GM19023 (cell line): ENCODE measurements around the gene DNPH1.

Source experiments
- ATAC-seq: cut with Tn5 transposase; IDR thresholded peaks from one replicate; pipeline ENCODE4 v1.9.1; 2021; ENCODE audit warnings: mild to moderate bottlenecking, moderate library complexity; ENCODE audit not compliant: unreplicated experiment

DNPH1 gene

DNA sequence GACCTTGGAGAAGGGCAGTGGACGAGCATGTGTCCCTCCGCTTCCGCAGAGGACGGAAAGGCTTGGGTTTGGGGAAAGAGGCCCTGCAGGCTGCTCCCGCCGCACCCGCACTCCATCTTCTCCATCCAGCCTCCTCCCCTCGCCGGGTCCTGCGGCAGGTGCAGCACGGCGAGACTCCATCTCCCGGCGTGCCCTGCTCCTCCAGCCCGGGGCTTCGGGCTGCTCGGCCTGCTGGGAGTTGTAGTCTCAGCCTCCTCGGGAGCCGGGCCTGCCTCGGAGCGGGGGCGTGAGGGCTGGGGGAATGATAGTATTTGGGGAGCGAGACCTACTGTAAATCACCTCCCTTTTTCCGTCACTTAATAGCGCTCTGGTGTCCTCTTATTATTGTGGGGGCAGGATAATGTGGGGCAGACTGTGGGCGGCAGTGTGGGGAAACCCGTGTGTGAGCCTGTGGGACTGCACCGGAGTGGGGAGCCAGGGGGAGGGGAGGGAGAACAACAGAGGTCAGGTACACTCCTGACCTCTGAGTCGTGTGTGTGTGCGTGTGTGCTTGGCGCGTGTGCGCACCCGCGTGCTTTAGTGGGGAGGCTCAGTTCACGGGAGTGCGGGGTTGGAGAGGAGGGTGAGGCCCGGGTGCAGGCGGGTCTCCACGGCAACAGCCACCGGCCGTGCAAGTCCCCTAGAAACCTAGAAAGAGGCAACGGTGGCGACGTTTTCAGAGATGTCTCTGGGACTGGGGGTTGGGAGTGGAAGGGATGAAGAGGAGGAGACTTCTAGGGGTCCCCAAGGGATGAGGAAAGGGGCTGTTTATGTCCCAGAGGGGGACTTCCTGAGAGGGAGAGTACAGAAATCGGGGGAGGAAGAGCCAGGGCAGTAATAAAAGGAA is 18.1 kb upstream of the DNPH1 start:
- peak; percentile 93 for ATAC-seq

DNA sequence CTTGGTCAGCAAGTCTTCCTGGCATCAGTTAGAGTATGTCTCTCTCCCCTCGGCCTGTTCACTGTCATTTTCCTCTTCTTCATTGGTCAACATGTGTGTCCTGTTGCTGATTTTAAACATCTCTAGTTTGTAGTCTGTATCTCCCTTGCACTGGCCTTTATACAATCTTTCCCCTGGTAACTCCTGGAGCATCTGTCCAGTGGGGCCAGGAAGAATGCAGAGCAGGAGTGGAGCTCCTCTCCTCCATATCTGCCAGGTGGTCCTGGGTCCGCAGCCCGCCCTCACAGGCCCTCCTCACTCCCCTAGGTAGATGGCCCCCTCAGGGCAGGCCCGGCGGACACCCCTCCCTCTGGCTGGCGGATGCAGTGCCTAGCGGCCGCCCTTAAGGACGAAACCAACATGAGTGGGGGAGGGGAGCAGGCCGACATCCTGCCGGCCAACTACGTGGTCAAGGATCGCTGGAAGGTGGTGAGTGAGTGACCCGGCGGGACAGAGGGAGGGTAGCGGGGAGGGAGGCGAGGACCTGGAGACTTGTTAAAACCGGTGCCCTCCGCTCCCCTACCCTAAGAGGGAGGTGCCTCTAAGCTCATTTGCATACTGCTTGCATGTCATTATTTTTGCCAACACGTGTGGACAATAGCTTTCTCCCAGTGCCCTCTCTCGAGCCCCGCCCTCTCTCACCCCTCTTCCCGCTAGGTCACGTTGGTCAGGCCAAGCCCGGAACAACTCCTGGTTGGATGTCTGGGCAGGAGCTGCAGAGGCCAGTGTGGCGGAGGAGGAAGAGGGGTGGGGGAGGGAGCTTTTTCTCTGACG is 17.2 kb upstream of the DNPH1 start:
- ATAC-seq, result peak; percentile 27

DNA sequence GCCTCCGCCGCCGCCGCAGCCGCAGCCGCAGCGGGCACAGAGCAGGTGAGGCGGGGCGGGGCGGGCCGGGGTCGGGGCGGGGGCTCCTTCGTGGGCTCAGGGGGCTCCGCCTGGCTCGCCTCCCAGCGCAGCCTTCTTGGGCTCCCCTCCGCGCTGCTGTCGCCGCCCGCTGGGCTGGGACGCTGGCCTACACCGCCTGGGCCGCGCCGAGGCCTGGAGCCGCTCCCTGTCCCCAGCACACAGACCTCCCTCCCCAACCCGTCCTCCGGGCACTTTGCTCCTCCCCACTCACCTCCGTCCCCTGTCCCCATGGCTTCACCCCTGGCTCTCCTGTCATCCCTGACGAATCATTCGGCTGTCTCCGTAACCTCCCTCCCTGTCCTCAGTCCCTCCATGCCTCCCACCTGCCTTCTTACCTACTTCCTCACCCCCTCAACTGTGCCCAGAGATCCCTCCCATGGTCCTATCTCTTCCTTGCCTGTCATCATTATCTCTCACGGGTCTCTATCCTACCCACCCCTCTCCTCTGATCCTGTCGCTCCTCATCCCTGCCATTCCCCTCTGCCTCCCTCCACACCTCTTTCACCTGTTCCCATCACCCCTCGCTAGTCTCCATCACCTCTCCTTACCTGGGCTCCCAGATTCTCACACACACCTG is 14.5 kb upstream of the DNPH1 start:
- ATAC-seq, result no peak

DNA sequence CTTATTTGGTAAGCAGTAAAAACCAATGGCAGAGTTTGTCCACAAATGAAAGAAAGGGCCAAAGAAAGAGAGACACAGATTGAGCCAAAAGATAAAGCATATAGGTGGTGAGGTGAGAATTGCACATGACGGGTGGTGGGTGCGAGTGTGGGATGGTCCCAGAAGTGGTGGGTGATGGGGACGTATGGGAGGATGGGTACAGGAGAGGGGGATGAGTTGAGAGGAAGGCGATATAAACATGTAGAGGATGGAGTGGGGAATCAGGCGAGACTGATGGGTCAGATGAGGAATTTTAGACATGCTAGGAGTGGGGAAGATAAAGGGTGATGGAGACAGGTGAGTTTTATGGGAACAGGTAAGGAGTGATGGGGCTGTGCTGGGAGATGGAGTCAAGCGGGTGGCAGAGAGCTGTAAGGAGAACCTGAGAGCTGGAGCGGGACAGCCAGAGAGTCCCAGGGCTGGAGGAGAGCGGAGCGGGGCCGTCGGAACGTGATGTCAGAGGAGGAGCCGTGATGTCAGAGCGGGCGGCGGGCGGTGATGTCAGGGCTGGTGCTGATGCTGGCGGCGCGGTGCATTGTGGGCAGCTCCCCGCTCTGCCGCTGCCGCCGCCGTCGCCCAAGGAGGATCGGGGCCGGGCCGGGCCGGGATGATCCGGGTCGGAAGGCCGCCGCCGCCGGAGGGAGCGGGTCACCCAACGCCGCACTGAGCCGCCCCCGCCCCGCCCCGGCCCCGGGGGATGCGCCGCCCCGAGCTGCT is 13.8 kb upstream of the DNPH1 start, which contains the start of gene TTBK1:
TTBK1 (plus strand) TSS at position 574 of the 756 bp plus-strand sequence. CDS start 3,180 bp downstream, outside the sequence.
- ATAC-seq, result no peak

DNA sequence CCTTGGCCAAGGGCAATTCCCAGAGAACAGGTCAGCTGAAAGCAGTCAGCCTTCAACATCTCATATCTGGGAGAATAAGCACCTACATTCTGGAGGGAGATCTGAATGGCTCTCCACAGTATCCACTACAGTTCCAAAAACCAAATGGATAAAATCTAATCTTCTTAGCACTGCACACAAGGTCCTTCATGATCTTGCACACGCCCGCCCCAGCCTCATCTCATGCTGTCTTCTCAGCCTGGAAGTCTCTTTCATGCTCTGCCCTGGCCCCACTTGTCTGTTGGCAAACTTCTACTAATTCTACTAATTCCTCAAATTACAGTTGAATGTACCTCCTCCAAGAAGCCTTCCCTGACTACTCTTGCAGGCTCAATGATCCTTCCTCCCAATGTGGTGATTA is 12.2 kb upstream of the DNPH1 start:
- ATAC-seq, result no peak

DNA sequence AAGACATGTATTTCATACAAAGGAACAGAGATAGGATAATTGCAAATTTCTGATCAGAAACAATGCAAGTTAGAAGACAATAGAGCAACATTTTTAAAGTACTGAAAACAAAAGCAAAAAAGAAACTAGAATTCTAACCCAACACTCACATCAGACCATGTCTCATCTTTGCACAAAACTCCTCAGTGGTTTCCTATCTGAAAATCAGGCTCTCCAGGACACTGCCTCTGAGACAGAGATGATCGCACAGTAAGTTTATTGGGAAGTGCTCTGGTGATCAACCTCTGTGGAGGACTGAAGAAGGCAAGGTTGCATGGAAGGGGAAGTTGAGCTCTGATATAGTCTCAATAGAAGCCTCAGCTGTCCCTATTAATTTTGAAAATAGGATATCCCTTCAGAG is 11.7 kb upstream of the DNPH1 start:
- ATAC-seq, result no peak

DNA sequence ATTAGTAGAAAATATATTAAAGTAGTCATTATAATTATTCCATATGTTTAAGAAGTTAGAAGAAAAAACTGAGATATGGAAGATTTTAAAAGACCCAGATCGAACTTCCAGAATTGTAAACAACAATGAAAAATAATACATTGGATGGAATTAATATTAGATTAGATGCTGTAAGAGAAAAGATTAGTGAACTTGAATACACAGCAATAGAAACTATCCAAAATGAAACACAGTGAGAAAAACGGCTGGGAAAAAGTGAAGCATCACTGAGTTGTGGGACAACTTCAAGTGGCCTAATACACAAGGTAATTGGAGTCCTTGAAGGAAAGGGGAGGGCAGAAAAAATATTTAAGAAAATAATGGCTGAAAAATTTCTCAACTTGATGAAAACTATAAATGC is 9.8 kb upstream of the DNPH1 start:
- no peak for ATAC-seq

DNA sequence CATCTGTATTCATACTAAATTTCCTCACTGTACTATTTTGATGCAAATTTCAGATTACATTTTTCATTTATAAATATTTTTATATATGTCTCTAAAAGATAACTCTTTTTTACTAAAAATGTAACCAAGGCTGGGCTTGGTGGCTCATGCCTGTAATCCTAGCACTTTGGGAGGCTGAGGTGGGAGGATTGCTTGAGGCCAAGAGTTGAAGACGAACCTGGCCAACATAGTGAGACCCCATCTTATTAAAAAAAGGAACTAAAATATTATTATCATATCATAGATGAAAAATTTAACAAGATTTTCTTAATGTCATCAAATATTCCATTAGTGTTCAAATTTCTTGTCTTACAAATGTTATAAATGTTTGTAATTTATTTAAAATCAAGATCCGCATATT is 6.6 kb upstream of the DNPH1 start:
- ATAC-seq, result no peak

DNA sequence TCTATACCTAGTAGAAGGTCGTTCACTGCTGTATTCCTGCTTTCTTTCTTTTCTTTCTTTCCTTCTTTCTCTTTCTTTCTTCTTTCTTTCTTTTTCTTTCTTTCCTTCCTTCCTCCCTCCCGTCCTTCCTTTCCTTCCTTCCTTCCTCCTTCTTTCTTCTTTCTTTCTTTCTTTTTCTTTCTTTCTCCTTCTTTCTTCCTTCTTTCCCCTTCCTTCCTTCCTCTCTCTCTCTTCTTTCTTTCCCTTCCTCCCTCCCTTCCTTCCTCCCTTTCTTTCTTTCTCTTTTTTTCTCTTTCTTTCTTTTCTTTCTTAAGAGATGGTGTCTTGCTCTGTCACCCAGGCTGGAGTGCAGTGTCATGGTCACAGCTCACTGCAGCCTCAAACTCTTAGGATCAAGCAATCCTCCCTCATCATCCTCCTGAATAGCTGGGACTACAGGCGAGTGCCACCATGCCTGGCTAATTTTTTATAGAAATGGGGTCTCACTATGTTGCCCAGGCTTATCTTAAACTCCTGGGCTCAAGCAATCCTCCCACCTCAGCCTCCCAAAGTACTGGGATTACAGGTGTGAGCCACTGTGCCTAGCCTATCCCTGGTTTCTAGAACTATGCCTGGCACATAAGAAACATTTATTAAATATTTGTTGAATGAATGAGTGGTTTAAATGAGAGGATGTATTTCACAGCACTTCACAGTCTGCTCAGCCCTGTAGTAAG is 2.6 kb upstream of the DNPH1 start:
- ATAC-seq, result no peak

GRCh38 chr6:43231053-43231452 is 1.8 kb upstream of the DNPH1 start:
- no peak for ATAC-seq

DNA sequence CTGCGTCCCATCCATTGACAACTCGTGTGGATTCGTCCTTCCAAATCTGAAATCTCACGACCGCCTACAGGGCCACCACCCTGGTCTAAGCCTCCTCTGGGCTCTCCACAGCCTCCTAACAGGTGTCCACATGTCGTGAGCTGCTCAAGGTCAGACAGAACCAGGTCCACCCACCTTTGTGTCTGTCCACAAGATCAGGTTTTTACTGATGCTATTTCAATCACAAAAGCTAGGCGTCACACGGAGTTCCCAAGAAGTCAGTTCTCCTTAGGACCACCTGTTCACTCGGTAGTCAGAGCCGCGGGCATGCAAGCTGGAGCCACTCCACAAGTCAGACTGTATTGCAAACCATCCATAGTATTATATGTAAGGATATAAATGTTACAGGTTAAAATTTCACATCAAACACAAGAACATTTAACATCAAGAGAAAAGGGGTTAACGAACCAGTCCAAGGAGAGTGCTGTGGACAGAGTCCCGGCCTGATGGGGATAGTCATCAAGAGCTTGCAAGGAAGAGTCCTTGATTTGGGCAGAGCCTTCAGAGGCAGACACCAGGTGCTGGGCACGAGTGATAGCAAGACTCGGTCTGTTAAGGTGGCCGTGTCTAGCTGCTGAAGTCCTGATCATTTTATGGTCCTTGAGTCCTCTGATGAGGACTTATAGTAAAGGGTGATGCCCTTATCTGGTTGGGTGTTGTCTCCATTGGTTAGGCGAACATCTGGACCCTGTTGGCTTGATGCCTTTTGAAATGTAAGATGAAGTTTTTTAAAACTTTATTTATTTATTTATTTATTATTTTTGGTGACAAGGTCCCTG is 731 bp upstream of the DNPH1 start:
- no peak for ATAC-seq

DNA sequence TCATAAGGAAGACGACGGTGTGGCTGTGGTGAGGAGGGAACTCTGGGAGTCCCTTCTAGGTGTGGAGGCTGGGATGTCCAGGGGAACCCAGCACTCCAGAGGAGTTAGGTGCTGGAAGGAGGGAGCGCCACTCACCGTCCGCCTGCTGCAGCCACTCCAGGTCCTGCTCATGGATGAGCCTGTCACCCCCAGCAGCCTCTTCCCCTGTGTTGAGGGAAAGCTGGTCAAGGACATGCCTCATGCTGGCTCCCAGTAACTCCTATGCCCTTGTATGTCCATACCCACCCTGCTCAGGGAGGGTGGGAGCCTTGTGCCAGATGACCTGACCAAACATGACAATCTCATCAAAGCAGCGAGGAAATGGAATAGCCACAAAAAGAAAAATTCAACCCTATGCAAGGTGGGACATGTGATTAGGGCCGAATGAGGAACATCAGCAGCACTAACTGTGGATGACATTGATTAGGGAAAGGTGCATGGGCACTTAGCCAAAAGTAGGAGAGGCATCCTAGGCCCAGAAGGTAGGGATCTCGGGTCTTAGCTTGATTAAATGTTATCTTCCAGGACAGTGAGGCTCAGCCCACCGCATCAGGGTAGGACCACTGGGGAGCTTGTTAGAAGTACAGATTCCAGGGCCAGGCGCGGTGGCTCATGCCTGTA is 3.0 kb downstream of the DNPH1 start:
- ATAC-seq, result no peak

DNA sequence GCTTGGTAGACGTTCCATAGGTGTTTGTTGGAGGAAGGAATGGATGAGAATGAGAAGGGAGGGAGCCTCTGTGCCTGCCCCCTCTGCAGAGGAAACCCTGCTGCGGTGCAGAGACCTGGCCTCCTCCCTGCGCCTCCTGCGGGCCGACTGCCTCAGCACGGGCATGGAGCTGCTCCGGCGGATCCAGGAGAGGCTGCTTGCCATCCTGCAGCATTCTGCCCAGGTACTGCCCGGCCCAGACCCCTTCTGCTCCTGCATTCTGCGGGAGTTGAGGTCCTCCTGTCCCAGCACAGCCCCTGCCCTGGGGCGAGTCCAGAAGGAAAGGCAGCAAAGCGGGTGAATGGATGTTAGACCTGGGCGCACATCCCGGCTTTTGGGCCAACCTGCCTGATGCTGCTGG is 6.1 kb downstream of the DNPH1 start:
- ATAC-seq, result no peak

GRCh38 chr6:43222418-43223059 is 6.7 kb downstream of the DNPH1 start:
- ATAC-seq, result no peak

GRCh38 chr6:43221046-43221972 is 8.0 kb downstream of the DNPH1 start:
- ATAC-seq, result no peak

GRCh38 chr6:43220439-43220951 is 8.8 kb downstream of the DNPH1 start:
- no peak for ATAC-seq

DNA sequence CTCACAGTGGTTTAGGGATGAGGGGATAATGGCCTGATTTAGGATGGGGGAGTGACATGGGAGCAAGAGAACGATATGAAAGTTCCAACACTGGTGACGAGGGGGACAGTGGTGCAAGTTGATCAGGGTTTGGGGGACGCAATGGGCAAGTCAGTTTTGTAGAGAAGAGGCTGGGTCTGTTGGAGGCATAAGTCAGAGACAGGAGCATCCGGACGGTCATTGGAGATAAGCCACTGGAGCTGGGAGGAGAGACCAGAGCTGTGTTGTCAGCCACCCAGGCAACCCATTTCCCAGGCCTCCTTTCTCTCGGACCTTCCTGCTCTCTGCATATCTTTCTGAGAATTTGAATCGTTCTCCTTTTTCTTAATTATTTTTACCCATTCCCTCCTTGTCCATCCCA is 9.5 kb downstream of the DNPH1 start:
- ATAC-seq, result no peak
